Esophagus squamous epithelium (tissue), 4 donors: ENCODE measurements around the gene FTCD.

ENCODE experiments used
- CTCF ChIP-seq, 6 experiments: fragments of 450-650 bp in 4 of 6; fragments of 200-600 bp in 2 of 6; sonication (generic) in 2 of 6; IDR thresholded peaks; one replicate each; pipeline ENCODE4 v1.5.1; 2016 to 2019; ENCODE audit warnings: antibody characterized with exemption in 6 of 6, mild to moderate bottlenecking in 4 of 6, moderate library complexity in 4 of 6
- POLR2A ChIP-seq, 4 donors: fragments of 450-650 bp; IDR thresholded peaks; one replicate each; pipeline ENCODE4 v1.6.1; 2017; ENCODE audit warnings: antibody characterized with exemption in 4 of 4, mild to moderate bottlenecking in 4 of 4, moderate library complexity in 3 of 4

GRCh38 chr21:46153247-46154154 lies 1.9 kb downstream of the FTCD start:
- TF ChIP-seq CTCF (IDR thresholded peaks at IDR 0.05) (peak in 5 of 6 experiments; percentile 44 to 64 (median 57)), POLR2A (IDR thresholded peaks at IDR 0.05) (no peak)
